B cell (primary cell): ENCODE results near the gene SPATA4. TPM values are rescaled to one million over a fixed set of nuclear protein-coding genes. Genes with fewer than 3 reads are reported as not detected.
A peak's percentile ranks its signal among the peaks of the same experiment; 100 is the strongest.

Source experiments
- ATAC-seq: fragments of 200-7000 bp; cut with Tn5 transposase; one replicate; pipeline ENCODE4 v1.10.0; 2021; ENCODE audit warnings: low read depth, mild to moderate bottlenecking, moderate number of reproducible peaks, moderate library complexity
- CTCF ChIA-PET: fragments of 350-600 bp; sonication (Branson Sonifier 250); formaldehyde crosslinking; loops from one replicate; lab custom pipeline; 2021; ENCODE audit warnings: antibody characterized with exemption, inconsistent platforms; lab: Charles Lee
- POLR2A ChIA-PET: fragments of 350-600 bp; sonication (Branson Sonifier 250); formaldehyde crosslinking; loops from one replicate; lab custom pipeline; 2021; ENCODE audit warnings: antibody characterized with exemption; lab: Charles Lee
- DNase-seq: peaks from one replicate; pipeline ENCODE4 v3.0.0; 2013
- H2AFZ ChIP-seq: 2 replicates; pipeline ENCODE4 v1.6.1; 2012; ENCODE audit warnings: mild to moderate bottlenecking, low read depth, low read length; ENCODE audit not compliant: insufficient read depth, poor library complexity, severe bottlenecking
- H3K27ac ChIP-seq, 2 donors: 1 replicate in 1 of 2; 2 replicates in 1 of 2; pipeline ENCODE4 v1.5.1; 2012 to 2013; ENCODE audit warnings: low read length in 2 of 2, mild to moderate bottlenecking in 2 of 2, moderate library complexity in 1 of 2
- H3K27me3 ChIP-seq, 4 experiments: fragments of 200-600 bp in 1 of 4; sonication (generic) in 1 of 4; replicated peaks in 1 of 4; 1 replicate in 2 of 4; 2 replicates in 2 of 4; pipeline versions ENCODE4 v1.6.1 to v1.7.0; 2013 to 2016; ENCODE audit warnings: low read length in 3 of 4, mild to moderate bottlenecking in 2 of 4, mixed read lengths in 1 of 4, moderate library complexity in 1 of 4; ENCODE audit not compliant: insufficient read depth in 4 of 4, control insufficient read depth in 3 of 4; ENCODE audit errors: control extremely low read depth in 1 of 4
- H3K36me3 ChIP-seq, 2 experiments: replicated peaks in 1 of 2; 1 replicate in 1 of 2; 2 replicates in 1 of 2; pipeline versions ENCODE4 v1.6.1 to v1.7.1; 2013; ENCODE audit warnings: low read length in 1 of 2; ENCODE audit not compliant: insufficient read depth in 2 of 2, control insufficient read depth in 1 of 2; ENCODE audit errors: control extremely low read depth in 1 of 2, extremely low read depth in 1 of 2
- H3K4me1 ChIP-seq, 2 donors: fragments of 200-600 bp in 1 of 2; sonication (generic) in 1 of 2; 1 replicate in 1 of 2; 2 replicates in 1 of 2; pipeline versions ENCODE4 v1.5.1 to v1.6.1; 2013 to 2017; ENCODE audit warnings: low read length in 2 of 2; ENCODE audit not compliant: control insufficient read depth in 2 of 2, insufficient read depth in 2 of 2
- H3K4me2 ChIP-seq: replicated peaks from 2 replicates; pipeline ENCODE3; 2012; ENCODE audit warnings: mild to moderate bottlenecking, low read depth, low read length; ENCODE audit not compliant: poor library complexity, severe bottlenecking
- H3K4me3 ChIP-seq, 5 experiments: fragments of 200-600 bp in 1 of 5; sonication (generic) in 1 of 5; 1 replicate in 3 of 5; 2 replicates in 2 of 5; pipeline versions ENCODE4 v1.5.1 to v1.7.0; 2011 to 2016; ENCODE audit warnings: low read length in 4 of 5, mild to moderate bottlenecking in 4 of 5, low read depth in 2 of 5, control low read depth in 1 of 5, moderate library complexity in 1 of 5; ENCODE audit not compliant: insufficient read depth in 1 of 5; ENCODE audit errors: control extremely low read depth in 1 of 5, extremely low read depth in 1 of 5
- H3K79me2 ChIP-seq: fragments of 200-600 bp; sonication (generic); one replicate; pipeline ENCODE4 v1.6.0; 2016; ENCODE audit warnings: low read length; ENCODE audit not compliant: control insufficient read depth, insufficient read depth
- H3K9ac ChIP-seq: fragments of 200-600 bp; sonication (generic); 2 replicates; pipeline ENCODE4 v1.6.1; 2017; ENCODE audit warnings: mild to moderate bottlenecking, low read length, moderate library complexity
- H3K9me3 ChIP-seq, 3 donors: one replicate each; pipeline versions ENCODE4 v1.6.1 to v1.7.1; 2013; ENCODE audit warnings: low read length in 2 of 3; ENCODE audit not compliant: control insufficient read depth in 2 of 3, insufficient read depth in 1 of 3; ENCODE audit errors: control extremely low read depth in 1 of 3
- H4K20me1 ChIP-seq: 2 replicates; pipeline ENCODE4 v1.6.0; 2012; ENCODE audit warnings: mild to moderate bottlenecking, low read length; ENCODE audit not compliant: insufficient read depth, control insufficient read depth, poor library complexity, severe bottlenecking
- H3K27ac Mint-ChIP-seq: one replicate; pipeline ENCODE4 v1.8.0; 2021; ENCODE audit warnings: mixed read lengths
- H3K27me3 Mint-ChIP-seq: one replicate; pipeline ENCODE4 v1.8.0; 2021; ENCODE audit warnings: mixed read lengths
- H3K4me1 Mint-ChIP-seq: one replicate; pipeline ENCODE4 v1.8.0; 2021; ENCODE audit warnings: mixed read lengths
- H3K4me3 Mint-ChIP-seq: one replicate; pipeline ENCODE4 v1.8.0; 2021; ENCODE audit warnings: mixed read lengths
- H3K9me3 Mint-ChIP-seq: one replicate; pipeline ENCODE4 v1.8.0; 2022; ENCODE audit warnings: mixed read lengths; ENCODE audit not compliant: insufficient read depth
- EZH2 ChIP-seq: IDR thresholded peaks from 2 replicates; pipeline ENCODE4 v1.6.1; 2012; ENCODE audit warnings: borderline replicate concordance, low read depth, mild to moderate bottlenecking, moderate library complexity, low read length; ENCODE audit not compliant: insufficient read depth, poor library complexity, severe bottlenecking
- WGBS: methylation state at CpG from one replicate; pipeline ENCODE4 v1.1.5; 2013; ENCODE audit warnings: missing lambda C conversion rate; ENCODE audit not compliant: insufficient coverage; 5-methylcytosine and 5-hydroxymethylcytosine counted together
- intact Hi-C: fragments of 100-400 bp; cut with micrococcal nuclease; formaldehyde crosslinking; loops from one replicate; pipeline ENCODE4 v1.10.0; 2022
- polyA plus RNA-seq: library from polyadenylated mRNA; depleted of rRNA; stranded (reverse); fragments of >200 nt; gene quantifications from 2 replicates; pipeline ENCODE4 v1.2.3, GENCODE V29; 2012
- total RNA-seq, 2 donors: library from RNA; stranded (reverse); fragments of 120-200 nt in 1 of 2; gene quantifications; 1 replicate in 1 of 2; 2 replicates in 1 of 2; pipeline versions ENCODE4 v1.2.3 to v1.2.4, GENCODE V29; 2013 to 2022
- TF ChIP-seq, protein P1 (sequence below): fragments of 200-600 bp; IDR thresholded peaks from one replicate; pipeline ENCODE4 v1.8.0; 2022; ENCODE audit warnings: antibody characterized with exemption, mild to moderate bottlenecking

SPATA4 gene
- total and polyA plus RNA-seq, 2 donors (not counting 1 experiment from before 2014, with no cell fraction given) = not detected

DNA sequence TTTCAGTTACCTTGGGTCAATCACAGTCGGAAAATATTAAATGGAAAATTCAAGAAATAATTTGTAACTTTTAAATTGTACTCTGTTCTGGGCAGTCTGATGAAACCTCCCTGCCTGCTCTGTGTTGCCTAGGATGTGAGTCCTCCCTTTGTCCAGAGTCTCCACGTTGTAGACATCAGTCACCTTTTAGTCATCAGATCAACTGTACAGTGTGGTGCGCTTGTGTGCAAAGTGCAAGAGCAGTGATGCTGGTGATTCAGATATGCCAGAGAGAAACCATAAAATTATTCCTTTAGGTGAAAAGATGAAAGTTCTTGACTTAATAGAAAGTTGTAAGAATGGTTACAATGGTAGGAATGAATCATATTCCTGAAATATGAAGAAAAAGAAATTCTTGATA is 1.4 kb downstream of the SPATA4 start:
- H3K4me1 ChIP-seq = peaks cover 9 to 10% of the 10 kb centered on the region in 2 donors
- peaks cover 53% of the 10 kb centered on the region for H3K27me3 Mint-ChIP-seq
- H3K36me3 ChIP-seq = no peaks in the 10 kb centered on the region
- ATAC-seq (no peak), DNase-seq (no peak)
- peaks cover 0 to 22% (median 15%) of the 10 kb centered on the region in 4 experiments for H3K27me3 ChIP-seq
- no peaks in the 10 kb centered on the region for H3K79me2 ChIP-seq
- H3K27ac ChIP-seq = no peak overlapping the region
- ChIA-PET CTCF (no interaction called here), POLR2A (no interaction called here)
- H3K27ac Mint-ChIP-seq = no peak overlapping the region
- TF ChIP-seq, protein P1, sequence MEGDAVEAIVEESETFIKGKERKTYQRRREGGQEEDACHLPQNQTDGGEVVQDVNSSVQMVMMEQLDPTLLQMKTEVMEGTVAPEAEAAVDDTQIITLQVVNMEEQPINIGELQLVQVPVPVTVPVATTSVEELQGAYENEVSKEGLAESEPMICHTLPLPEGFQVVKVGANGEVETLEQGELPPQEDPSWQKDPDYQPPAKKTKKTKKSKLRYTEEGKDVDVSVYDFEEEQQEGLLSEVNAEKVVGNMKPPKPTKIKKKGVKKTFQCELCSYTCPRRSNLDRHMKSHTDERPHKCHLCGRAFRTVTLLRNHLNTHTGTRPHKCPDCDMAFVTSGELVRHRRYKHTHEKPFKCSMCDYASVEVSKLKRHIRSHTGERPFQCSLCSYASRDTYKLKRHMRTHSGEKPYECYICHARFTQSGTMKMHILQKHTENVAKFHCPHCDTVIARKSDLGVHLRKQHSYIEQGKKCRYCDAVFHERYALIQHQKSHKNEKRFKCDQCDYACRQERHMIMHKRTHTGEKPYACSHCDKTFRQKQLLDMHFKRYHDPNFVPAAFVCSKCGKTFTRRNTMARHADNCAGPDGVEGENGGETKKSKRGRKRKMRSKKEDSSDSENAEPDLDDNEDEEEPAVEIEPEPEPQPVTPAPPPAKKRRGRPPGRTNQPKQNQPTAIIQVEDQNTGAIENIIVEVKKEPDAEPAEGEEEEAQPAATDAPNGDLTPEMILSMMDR = no peak
- TF ChIP-seq EZH2 = no peak
- 40% methylated on average over 1 of the region's 3 CpGs for WGBS
- H3K4me3 ChIP-seq = no peak overlapping the region
- H3K4me3 Mint-ChIP-seq = peak overlapping the region; percentile 55
- no peak overlapping the region for H2AFZ ChIP-seq
- intact Hi-C loops = loop anchor here (2.0 kb wide), 1 partner anchor 1115 kb away; the partner anchor contains the start of gene NEIL3
- peaks cover 9% of the 10 kb centered on the region for H3K4me1 Mint-ChIP-seq
- no peaks in the 10 kb centered on the region for H4K20me1 ChIP-seq
- H3K4me2 ChIP-seq = no peak overlapping the region
- H3K9me3 Mint-ChIP-seq = no peaks in the 10 kb centered on the region
- H3K9me3 ChIP-seq = peaks cover 0 to 2% (median 0%) of the 10 kb centered on the region in 3 donors
- H3K9ac ChIP-seq = no peak overlapping the region

DNA sequence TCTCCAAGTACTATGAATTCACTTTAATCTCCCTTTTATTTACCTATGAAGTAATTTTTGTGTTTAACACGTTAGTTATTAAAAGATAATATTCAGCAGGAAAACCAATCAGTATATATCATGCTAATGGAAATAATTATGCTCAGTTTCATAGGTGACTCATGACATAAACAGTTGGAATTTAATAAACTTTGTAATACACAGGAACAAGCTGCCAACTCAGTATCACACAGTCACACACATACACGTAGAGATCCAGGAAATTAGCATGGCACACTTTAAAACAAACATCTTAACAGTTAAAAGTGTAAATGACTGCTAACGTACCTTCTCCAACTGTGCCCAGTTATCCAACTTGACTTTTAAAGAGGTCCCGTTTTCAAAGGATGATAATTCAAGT is 2.3 kb downstream of the SPATA4 start:
- Histone ChIP-seq H3K9ac (no peak overlapping the region), H3K27ac (no peak overlapping the region), H3K79me2 (no peaks in the 10 kb centered on the region), H3K9me3 (peaks cover 0 to 2% (median 0%) of the 10 kb centered on the region in 3 donors), H3K4me2 (no peak overlapping the region), H3K4me3 (no peak overlapping the region), H4K20me1 (no peaks in the 10 kb centered on the region), H2AFZ (no peak overlapping the region), H3K27me3 (peaks cover 0 to 20% (median 14%) of the 10 kb centered on the region in 4 experiments), H3K36me3 (no peaks in the 10 kb centered on the region), H3K4me1 (peaks cover 9 to 10% of the 10 kb centered on the region in 2 donors)
- H3K27ac Mint-ChIP-seq = no peak overlapping the region
- no peaks in the 10 kb centered on the region for H3K9me3 Mint-ChIP-seq
- DNase-seq (no peak), ATAC-seq (no peak)
- TF ChIP-seq EZH2 = no peak
- peaks cover 9% of the 10 kb centered on the region for H3K4me1 Mint-ChIP-seq
- H3K27me3 Mint-ChIP-seq = peaks cover 49% of the 10 kb centered on the region
- ChIA-PET POLR2A (no interaction called here), CTCF (no interaction called here)
- no CpG with 5 or more reads among the region's 4 CpGs for WGBS
- H3K4me3 Mint-ChIP-seq = no peak overlapping the region
- intact Hi-C loops = no loop called here
